Muscle layer of duodenum (tissue), 2 donors: Measurements from ENCODE around the gene ANAPC7.

Source experiments
- H3K27ac ChIP-seq: one replicate; pipeline ENCODE4 v1.7.0; 2013; ENCODE audit warnings: mild to moderate bottlenecking, low read length
- H3K27me3 ChIP-seq: one replicate; pipeline ENCODE4 v1.7.0; 2013; ENCODE audit warnings: low read depth, mild to moderate bottlenecking, control low read depth, low read length
- H3K36me3 ChIP-seq, 2 donors: one replicate each; pipeline ENCODE4 v1.7.0; 2013; ENCODE audit warnings: low read length in 2 of 2, control low read depth in 1 of 2, mild to moderate bottlenecking in 1 of 2; ENCODE audit not compliant: insufficient read depth in 2 of 2, control insufficient read depth in 1 of 2
- H3K4me1 ChIP-seq, 2 donors: one replicate each; pipeline ENCODE4 v1.7.0; 2013; ENCODE audit warnings: low read length in 2 of 2, mild to moderate bottlenecking in 2 of 2, control low read depth in 1 of 2, moderate library complexity in 1 of 2; ENCODE audit not compliant: insufficient read depth in 2 of 2, control insufficient read depth in 1 of 2
- H3K4me3 ChIP-seq, 2 donors: one replicate each; pipeline ENCODE4 v1.7.0; 2013; ENCODE audit warnings: low read length in 2 of 2, low read depth in 1 of 2, mild to moderate bottlenecking in 1 of 2
- H3K9me3 ChIP-seq, 2 donors: one replicate each; pipeline ENCODE4 v1.7.0; 2013; ENCODE audit warnings: low read length in 2 of 2, control low read depth in 1 of 2, mild to moderate bottlenecking in 1 of 2; ENCODE audit not compliant: control insufficient read depth in 1 of 2
- donor health status: healthy.

ANAPC7 gene

GRCh38 chr12:110355073-110355472, 48.4 kb downstream of the ANAPC7 start:
- Histone ChIP-seq H3K9me3 (no peaks in the 10 kb centered on the region), H3K27ac (no peak overlapping the region), H3K36me3 (peaks cover 7 to 13% of the 10 kb centered on the region in 2 donors), H3K4me3 (no peak overlapping the region), H3K27me3 (no peaks in the 10 kb centered on the region), H3K4me1 (no peaks in the 10 kb centered on the region)

- H3K36me3 ChIP-seq, result peaks cover 14 to 19% of the 10 kb centered on the region in 2 donors
- no peaks in the 10 kb centered on the region for H3K4me1 ChIP-seq
- no peaks in the 10 kb centered on the region for H3K27me3 ChIP-seq
- H3K27ac ChIP-seq, result no peak overlapping the region
- H3K4me3 ChIP-seq, result no peak overlapping the region
- H3K9me3 ChIP-seq, result no peaks in the 10 kb centered on the region
Observed at GRCh38 chr12:110354172-110354780, 49.2 kb downstream of the ANAPC7 start.

- Histone ChIP-seq H3K36me3 (peaks cover 22 to 28% of the 10 kb centered on the region in 2 donors), H3K9me3 (no peaks in the 10 kb centered on the region), H3K4me3 (no peak overlapping the region), H3K27ac (no peak overlapping the region), H3K4me1 (no peaks in the 10 kb centered on the region), H3K27me3 (no peaks in the 10 kb centered on the region)
Observed at GRCh38 chr12:110353211-110353965, 50.1 kb downstream of the ANAPC7 start.

GRCh38 chr12:110352401-110352800, 51.1 kb downstream of the ANAPC7 start:
- H3K9me3 ChIP-seq, result no peaks in the 10 kb centered on the region
- peaks cover 32 to 38% of the 10 kb centered on the region in 2 donors for H3K36me3 ChIP-seq
- no peaks in the 10 kb centered on the region for H3K4me1 ChIP-seq
- H3K4me3 ChIP-seq, result no peak overlapping the region
- H3K27ac ChIP-seq, result no peak overlapping the region
- no peaks in the 10 kb centered on the region for H3K27me3 ChIP-seq

GRCh38 chr12:110351119-110351518, 52.4 kb downstream of the ANAPC7 start:
- Histone ChIP-seq H3K27me3 (no peaks in the 10 kb centered on the region), H3K27ac (no peak overlapping the region), H3K4me1 (no peaks in the 10 kb centered on the region), H3K9me3 (no peaks in the 10 kb centered on the region), H3K4me3 (no peak overlapping the region), H3K36me3 (peaks cover 40 to 50% of the 10 kb centered on the region in 2 donors)

GRCh38 chr12:110349514-110350151, 53.9 kb downstream of the ANAPC7 start:
- Histone ChIP-seq H3K36me3 (peaks cover 55 to 65% of the 10 kb centered on the region in 2 donors), H3K9me3 (no peaks in the 10 kb centered on the region), H3K4me1 (no peaks in the 10 kb centered on the region), H3K27me3 (no peaks in the 10 kb centered on the region), H3K4me3 (no peak overlapping the region), H3K27ac (no peak overlapping the region)

GRCh38 chr12:110349096-110349495, 54.4 kb downstream of the ANAPC7 start:
- Histone ChIP-seq H3K27ac (no peak overlapping the region), H3K4me3 (no peak overlapping the region), H3K27me3 (no peaks in the 10 kb centered on the region), H3K9me3 (no peaks in the 10 kb centered on the region), H3K4me1 (no peaks in the 10 kb centered on the region), H3K36me3 (peaks cover 61 to 71% of the 10 kb centered on the region in 2 donors)

- Histone ChIP-seq H3K9me3 (no peaks in the 10 kb centered on the region), H3K4me3 (no peak overlapping the region), H3K27me3 (no peaks in the 10 kb centered on the region), H3K36me3 (peaks cover 66 to 76% of the 10 kb centered on the region in 2 donors), H3K4me1 (no peaks in the 10 kb centered on the region), H3K27ac (no peak overlapping the region)
Observed at GRCh38 chr12:110348431-110349059, 55.0 kb downstream of the ANAPC7 start.

- Histone ChIP-seq H3K36me3 (peaks cover 73 to 84% of the 10 kb centered on the region in 2 donors), H3K27ac (no peak overlapping the region), H3K9me3 (no peaks in the 10 kb centered on the region)
Observed at GRCh38 chr12:110347767-110348166, 55.7 kb downstream of the ANAPC7 start.

GRCh38 chr12:110345963-110346362, 57.5 kb downstream of the ANAPC7 start:
- H3K27ac ChIP-seq, result no peak overlapping the region
- H3K4me1 ChIP-seq, result no peaks in the 10 kb centered on the region
- no peak overlapping the region for H3K4me3 ChIP-seq
- peaks cover 87 to 96% of the 10 kb centered on the region in 2 donors for H3K36me3 ChIP-seq
- no peaks in the 10 kb centered on the region for H3K27me3 ChIP-seq
- no peaks in the 10 kb centered on the region for H3K9me3 ChIP-seq

More at GRCh38 chr12:110347767-110348166, 55.7 kb downstream of the ANAPC7 start:
- no peaks in the 10 kb centered on the region for H3K27me3 ChIP-seq
- no peaks in the 10 kb centered on the region for H3K4me1 ChIP-seq
- no peak overlapping the region for H3K4me3 ChIP-seq

- Histone ChIP-seq H3K27ac (no peak overlapping the region), H3K36me3 (peaks cover 91 to 95% of the 10 kb centered on the region in 2 donors), H3K27me3 (no peaks in the 10 kb centered on the region), H3K4me1 (no peaks in the 10 kb centered on the region), H3K9me3 (no peaks in the 10 kb centered on the region), H3K4me3 (no peak overlapping the region)
Observed at GRCh38 chr12:110345176-110345661, 58.3 kb downstream of the ANAPC7 start.
